Activated CD8-positive, alpha-beta memory T cell treated with anti-CD3 and anti-CD28 coated beads, Interleukin-2, amount 50 U/mL, for 48 hours (primary cell): ENCODE data around the gene ZNF609.

Source experiments
- DNase-seq: peaks from one replicate; pipeline ENCODE4 v3.0.0-alpha.2; 2020

ZNF609 gene

GRCh38 chr15:64503197-64503596 is 42.8 kb downstream of the ZNF609 start:
- no peak for DNase-seq

DNA sequence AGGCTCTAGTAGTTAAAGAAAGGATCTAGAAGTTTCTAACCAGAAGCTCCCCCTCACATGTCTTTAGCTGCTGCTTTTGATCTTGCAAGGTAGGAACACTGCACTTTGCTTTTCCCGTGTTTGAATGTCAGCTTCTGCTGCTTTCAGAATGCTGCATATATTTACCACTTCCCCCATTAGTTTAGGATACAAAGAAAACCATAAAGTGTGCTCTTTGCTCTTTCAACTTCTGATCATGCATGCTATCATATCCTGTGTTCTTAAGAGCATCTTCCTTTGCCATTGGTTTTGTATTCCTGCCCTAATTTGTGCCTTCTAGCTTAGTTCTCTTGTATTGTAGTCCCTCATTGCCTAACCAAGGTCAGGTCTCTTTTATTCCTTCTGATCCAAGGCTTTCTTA is 43.3 kb downstream of the ZNF609 start:
- DNase-seq, result no peak

- peak; percentile 57 for DNase-seq
These were observed 47.0 kb downstream of the ZNF609 start for GRCh38 chr15:64507293-64507802.

- DNase-seq, result no peak
These were observed 47.5 kb downstream of the ZNF609 start for GRCh38 chr15:64507845-64508244.

DNA sequence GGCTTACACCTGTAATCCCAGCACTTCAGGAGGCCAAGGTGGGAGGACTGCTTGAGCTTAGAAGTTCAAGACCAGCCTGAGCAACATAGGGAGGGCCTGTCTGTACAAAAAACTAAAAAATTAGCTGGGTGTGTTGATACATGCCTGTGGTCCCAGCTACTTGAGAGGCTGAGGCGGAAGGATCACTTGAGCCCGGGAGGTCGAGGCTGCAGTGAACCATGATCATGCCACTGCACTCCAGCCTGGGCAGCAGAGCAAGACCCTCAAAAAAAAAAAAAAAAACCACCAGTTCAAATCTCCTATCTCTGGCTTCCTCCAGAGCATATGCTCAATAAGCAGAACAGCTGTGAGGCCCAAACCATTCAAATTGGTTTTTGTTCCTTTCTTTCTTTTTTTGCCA is 53.4 kb downstream of the ZNF609 start:
- DNase-seq, result no peak

- DNase-seq, result no peak
These were observed 54.8 kb downstream of the ZNF609 start for GRCh38 chr15:64515196-64515595.

- DNase-seq, result no peak
These were observed 55.4 kb downstream of the ZNF609 start for GRCh38 chr15:64515825-64516224.

- no peak for DNase-seq
These were observed 59.5 kb downstream of the ZNF609 start for GRCh38 chr15:64519897-64520296.

- no peak for DNase-seq
These were observed 60.8 kb downstream of the ZNF609 start for GRCh38 chr15:64521201-64521600.

GRCh38 chr15:64521726-64522164 is 61.4 kb downstream of the ZNF609 start:
- no peak for DNase-seq

GRCh38 chr15:64522226-64522823 is 61.9 kb downstream of the ZNF609 start:
- DNase-seq, result no peak

- DNase-seq, result no peak
These were observed 62.9 kb downstream of the ZNF609 start for GRCh38 chr15:64523240-64523639.

- DNase-seq, result no peak
These were observed 64.4 kb downstream of the ZNF609 start for GRCh38 chr15:64524778-64525177.

DNA sequence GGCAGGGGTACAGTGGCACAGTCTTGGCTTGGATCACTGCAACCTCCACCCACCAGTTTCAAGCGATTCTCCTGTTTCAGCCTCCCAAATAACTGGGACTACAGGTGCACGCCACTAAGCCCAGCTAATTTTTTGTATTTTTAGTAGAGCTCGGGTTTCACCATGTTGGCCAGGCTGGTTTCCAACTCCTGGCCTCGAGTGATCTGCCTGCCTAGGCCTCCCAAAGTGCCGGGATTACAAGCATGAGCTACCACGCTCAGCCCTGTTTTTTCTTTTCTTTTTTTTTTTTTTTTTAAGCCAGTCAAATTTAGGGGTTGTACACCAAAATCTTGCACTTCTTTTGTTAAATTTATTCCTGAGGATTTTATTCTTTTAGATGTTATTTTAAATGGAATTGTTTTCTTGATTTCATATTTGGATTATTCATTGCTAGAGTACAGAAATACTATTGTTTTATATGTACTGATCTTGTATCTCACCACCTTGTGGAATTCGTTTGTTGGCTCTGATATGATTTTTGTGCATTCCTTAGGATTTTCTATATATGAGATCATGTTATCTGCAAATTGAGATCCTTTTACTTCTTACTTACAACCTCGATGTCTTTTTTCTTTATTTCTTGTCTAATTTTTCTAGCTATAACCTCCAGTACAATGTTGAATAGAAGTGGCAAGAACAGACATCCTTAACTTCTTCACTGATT is 65.6 kb downstream of the ZNF609 start:
- DNase-seq, result no peak

- no peak for DNase-seq
These were observed 67.0 kb downstream of the ZNF609 start for GRCh38 chr15:64527263-64527984.

DNA sequence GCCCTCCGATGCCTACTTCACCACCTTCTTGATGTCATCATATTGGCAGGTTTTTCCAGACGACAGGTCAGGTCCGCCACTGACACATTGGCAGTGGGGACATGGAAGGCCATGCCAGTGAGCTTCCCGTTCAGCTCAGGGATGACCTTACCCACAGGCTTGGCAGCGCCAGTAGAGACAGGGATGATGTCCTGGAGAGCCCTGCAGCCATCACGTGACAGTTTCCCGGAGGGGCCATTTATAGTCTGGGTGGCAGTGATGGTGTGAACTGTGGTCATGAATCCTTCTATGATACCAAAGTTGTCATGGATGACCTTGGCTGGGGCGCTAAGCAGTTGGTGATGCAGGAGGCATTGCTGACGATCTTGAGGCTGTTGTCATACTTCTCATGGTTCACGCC is 68.5 kb downstream of the ZNF609 start:
- no peak for DNase-seq

GRCh38 chr15:64530472-64530871 is 70.1 kb downstream of the ZNF609 start:
- DNase-seq, result no peak

DNA sequence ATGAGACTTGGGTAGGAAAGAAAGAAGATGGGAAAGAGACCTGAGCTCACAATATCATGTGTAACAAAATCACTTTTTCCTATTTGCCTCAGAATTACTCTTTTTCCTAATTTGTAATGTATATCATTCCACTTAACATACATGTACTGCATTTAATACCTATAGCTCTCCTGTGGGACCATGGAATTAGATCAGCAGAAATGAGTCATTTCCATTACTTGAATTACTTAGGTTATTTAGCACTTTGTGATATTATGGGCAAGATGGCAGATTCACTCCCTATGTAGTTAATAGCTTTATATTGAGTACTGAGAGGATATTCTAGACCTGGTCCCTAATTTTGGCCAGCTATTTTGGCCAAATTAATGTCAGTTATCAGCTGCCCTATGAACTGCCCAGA is 70.5 kb downstream of the ZNF609 start:
- DNase-seq, result no peak

DNA sequence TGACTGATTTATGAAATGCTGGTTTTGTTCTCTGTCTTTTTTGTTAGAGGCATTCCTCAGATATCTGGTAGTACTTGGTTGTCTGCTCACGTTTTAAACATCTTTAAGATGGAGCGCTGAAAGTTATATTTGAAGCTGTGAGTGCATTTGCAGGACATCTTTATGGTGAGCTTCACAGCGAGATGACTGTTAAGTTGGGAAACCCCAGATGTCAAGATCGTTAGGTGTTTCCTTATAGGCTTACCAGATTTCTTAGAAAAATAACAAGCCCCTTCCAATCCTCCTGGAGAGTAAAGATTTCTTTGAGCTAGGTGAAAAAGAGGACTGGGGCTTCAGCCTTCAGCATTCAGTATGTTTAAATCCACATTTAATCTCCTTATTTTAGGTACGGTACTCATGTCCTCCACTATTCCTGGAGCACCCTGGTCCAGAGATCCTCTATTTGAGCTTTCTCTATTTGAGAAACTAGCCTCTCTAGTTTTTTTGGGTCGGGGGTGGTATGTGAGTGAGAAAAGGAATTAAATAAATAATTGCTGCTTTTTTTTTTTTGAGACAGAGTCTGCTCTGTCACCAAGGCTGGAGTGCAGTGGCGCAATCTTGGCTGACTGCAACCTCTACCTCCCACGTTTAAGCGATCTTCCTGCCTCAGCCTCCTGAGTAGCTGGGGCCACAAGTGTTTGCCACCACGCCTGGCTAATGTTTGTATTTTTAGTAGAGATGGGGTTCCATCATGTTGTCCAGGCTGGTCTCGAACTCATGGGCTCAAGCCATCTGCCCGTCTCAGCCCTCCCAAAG is 72.3 kb downstream of the ZNF609 start:
- no peak for DNase-seq

GRCh38 chr15:64535460-64536243 is 75.3 kb downstream of the ZNF609 start:
- DNase-seq, result no peak

DNA sequence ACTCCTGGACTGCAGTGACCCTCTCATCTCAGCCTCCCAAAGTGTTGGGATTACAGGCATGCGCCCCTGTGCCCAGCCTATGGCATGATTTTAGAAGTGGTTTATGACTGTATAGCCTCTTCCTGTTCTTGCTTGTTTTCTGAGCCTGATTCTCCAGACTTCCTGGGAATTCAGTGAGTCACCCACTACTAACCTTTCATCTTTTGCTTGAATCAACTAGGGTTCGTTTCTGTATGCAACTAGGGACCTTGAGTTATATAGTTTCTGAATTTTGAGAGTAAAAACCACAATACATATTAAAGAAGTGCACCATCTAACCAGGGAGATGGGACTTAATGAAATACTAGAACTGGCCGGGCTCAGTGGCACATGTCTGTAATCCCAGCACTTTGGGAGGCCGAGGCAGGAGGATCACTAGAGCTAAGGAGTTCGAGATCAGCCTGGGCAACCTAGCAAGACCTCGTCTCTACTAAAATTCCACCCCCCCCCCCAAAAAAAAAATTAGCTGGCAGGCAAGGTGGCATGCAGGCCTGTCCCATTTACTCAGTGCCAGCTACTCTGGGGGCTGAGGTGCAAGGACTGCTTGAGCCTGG is 76.0 kb downstream of the ZNF609 start:
- DNase-seq, result no peak

- no peak for DNase-seq
These were observed 81.7 kb downstream of the ZNF609 start for GRCh38 chr15:64542091-64542490.
